HG02798 (cell line): Measurements from ENCODE around the gene CRYBG1.
"Not testable (repeated sequence)": the region's sequence is repeated elsewhere in the genome, so short reads cannot be mapped to it uniquely, and the experiment has no call there.

Source experiments
- ATAC-seq: cut with Tn5 transposase; IDR thresholded peaks from one replicate; pipeline ENCODE4 v1.9.1; 2021; ENCODE audit warnings: mild to moderate bottlenecking; ENCODE audit not compliant: unreplicated experiment, poor library complexity

The CRYBG1 gene

DNA sequence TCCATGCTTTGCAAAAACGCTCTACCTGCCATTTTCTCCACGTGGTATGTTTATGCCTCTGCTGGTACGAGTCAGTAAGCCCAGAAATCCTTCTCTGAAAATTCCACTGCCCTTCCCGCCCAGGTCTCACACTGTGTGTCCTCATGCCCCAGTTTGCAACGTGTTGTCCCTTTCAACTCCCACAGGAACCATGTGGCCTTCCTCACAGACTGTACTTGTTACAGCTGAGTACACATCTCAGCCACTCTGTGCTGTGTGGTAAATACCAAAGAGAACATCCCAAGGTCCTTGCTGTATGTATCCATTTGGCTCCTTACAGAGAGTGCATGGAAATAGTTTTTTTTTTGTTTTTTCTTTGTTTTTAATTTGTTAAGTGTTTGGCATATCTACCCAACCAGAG lies 211.9 kb downstream of the CRYBG1 start:
- ATAC-seq: no peak

DNA sequence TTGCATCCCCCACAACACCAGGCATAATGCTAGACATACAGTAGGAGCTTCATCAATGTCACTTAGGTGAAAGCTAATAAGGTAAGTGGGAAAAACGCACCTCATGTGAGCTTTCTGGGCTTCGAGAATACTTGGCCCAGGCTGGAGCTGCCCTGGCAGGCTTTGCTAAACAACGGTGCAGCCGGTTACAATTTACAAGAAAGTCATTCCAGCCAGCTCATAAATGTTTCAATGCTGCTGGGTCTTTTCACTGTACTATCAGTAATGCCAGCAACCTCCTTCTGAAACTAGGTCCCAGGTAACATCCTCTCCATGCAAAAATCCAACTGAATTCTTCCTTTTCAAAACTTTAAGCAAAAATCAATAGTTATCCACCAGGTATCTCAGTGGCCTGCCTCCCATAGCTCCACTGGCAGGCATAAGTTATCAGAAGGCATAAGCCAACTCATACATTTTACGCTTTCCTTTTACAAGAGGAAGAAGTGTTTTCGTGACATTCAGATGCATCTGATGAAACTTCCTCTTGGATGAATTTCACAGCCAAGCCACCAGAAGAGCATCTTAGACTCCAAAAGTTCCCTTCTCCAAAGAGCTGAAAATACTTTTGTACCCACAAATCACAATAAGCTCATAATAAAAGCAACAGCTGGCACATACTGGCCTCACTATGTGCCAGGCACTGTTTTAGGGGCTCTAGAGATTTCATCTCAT lies 212.5 kb downstream of the CRYBG1 start:
- ATAC-seq: no peak

DNA sequence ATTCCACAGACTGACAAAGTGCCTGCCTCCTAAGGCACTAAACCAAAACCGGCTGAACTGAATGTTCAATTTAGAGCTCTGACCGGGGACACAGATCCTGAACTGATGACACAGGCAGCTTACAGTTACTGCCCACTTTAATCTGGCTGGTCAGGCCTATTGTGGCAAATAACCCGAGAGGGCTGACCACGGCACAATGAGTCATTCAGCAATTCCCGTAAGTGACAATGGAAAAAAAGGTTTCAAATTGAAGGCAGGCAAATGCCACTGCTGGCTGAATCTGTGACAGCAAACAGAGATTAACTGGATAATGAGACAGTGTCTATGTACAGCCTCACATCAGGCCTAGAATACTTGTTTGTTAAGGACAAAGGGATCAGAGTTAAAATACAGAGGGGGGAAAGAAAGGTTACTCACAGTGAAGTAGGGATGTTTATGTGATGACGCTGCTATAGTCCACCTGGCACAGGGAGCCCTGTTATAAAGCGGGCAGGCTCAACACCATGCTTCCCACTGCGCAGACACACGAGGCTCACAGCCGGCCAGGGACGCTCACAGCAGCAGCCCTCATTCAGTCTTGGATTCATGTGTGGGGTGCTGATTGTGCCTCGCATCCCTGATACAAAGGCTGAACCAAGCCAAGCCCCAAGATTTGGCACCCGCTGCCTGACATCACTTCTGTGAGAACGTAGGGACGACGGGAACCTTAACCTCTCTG lies 214.4 kb downstream of the CRYBG1 start:
- no peak for ATAC-seq

DNA sequence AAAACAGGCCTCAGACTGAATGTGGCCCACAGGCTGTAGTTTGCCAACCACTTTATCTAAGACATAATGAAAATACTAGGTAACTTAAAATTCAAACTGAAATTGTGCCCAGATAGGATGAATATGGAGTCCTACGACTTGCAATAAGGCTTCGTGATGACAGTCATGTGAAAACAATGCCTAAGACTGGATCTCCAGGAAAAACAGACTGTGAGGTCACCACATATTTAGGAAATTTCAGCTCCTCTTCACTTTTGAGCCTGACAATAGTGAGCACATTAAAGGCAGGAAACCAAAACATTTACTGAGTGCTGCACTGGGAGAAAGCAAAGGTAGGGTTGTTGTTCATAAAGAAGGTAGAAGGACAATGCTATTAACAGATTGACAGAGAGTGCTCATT lies 218.8 kb downstream of the CRYBG1 start:
- ATAC-seq: no peak

DNA sequence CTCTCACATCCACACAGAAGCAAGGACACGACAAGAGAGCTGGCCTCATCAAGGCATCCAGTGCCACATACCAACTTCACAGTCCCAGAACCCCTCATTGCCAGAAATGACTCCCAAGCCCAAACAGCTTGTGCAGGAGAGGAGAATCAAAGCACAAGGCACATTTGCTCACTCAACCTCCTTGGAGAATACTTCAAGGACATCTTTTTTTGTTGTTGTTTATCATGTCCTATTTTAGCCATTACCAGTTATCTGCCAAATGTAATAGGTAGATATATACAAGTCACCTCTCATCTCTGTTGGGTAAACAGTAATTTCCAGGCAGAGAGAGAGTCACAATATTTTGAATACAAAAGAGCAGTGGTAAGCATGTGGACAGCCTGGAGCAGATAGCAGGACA lies 221.0 kb downstream of the CRYBG1 start:
- no peak for ATAC-seq

DNA sequence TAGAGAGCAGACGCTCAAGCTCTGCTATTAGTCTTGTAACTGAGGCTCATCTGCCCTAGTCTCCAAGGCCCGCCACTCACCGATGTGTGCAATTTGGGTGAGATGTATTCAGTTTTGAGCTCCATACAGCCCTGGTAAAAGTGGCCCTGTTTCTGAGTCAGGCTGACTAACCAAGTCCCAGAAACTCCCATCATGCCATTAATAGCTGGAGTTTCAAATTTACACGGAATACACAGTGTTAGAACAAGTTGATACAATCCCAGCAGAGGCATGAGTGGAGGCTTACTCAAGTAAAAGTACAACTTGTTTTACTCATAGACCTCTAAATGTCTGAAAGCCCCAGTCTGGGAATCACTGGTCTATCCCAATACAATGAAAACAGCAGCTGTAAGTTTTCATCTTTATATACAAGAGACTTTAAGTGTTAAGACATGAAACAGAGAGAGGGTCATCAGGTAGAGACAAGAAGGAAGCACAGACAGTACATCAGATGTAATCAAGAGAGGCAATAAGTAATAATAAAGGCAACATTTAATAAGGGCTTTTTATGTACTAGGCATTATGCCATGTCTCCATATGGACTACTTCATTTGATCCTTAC lies 226.4 kb downstream of the CRYBG1 start:
- no peak for ATAC-seq

DNA sequence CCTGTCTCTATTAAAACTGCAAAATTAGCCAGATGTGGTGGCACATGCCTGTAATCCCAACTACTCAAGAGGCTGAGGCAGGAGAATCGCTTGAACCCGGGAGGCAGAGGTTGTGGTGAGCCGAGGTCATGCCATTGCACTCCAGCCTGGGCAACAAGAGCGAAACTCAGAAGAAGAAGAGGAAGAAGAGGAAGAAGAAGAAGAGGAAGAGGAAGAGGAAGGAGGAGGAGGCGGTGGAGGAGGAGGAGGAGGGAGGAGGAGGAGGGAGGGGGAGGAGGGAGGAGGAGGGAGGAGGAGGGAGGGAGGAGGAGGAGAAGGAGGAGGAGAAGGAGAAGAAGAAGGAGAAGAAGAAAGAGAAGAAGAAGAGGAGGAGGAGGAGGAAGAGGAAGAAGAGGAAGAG lies 228.4 kb downstream of the CRYBG1 start:
- ATAC-seq: not testable (repeated sequence)

DNA sequence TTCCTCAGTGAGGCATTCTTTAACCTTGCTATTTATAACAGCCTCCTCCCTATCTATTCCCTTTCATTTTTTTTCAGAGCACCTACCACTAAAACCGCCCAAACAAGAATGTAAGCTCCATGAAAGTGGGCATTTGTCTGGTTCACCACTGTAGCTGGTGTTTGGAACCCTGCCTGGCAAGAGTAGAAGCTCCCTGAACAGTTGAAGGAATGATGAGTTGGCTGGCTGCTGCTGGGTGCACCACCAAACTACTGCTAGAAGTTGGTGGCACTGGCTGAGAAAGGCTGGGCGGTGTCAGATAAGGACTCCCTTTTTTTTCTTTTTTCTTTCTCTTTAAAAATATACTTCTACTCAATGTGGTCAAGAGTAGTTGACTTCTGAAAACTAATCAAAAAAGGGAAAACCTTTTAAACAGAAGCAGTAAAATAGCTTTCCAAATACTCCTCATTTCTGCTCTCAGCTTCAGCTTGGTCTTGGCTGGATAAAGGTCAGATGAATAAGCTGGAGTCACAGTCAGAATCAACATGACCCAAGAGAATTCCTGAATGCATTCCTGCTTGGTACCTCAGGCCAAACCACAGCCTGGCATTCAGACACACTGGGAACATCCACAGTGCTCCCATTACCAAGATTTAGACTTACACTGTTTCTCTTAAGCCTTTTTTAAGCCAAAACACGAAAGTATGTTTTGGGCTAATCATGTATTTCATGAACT lies 230.8 kb downstream of the CRYBG1 start:
- no peak for ATAC-seq

DNA sequence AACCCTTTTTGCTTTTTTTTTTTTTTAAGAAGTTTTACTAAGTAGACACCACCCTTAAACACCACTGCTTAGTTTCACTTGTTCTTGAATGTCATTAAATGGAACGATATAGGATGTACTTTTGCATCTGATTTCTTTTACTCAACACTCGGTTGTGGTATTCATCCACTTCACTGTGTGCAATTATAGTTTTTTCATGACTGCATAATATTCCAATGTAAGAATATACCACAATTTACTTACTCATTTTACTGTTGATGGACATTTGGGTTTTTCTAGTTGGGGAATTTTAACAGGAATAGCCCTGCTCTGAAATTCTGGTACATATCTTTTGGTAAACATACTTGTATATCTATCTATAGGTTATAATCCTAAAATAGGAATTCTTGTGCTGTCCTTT lies 238.9 kb downstream of the CRYBG1 start:
- ATAC-seq: no peak

DNA sequence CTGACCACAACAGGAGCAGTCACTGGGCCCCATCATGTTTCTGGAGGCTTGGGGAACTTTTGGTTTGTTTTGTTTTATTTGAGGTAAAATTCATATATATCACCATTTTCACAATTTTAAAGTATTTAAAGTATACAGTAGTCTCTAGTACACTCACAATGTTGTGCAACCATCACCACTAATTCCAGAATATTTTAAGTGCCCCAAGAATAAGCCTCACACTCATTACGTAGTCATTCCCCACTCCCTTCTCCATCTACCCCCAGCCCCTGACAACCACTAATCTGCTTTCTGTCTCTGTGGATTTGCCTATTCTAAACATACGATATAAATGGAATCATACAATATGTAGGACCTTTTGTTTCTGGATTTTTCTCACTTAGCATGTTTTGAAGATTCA lies 239.8 kb downstream of the CRYBG1 start:
- ATAC-seq: no peak

DNA sequence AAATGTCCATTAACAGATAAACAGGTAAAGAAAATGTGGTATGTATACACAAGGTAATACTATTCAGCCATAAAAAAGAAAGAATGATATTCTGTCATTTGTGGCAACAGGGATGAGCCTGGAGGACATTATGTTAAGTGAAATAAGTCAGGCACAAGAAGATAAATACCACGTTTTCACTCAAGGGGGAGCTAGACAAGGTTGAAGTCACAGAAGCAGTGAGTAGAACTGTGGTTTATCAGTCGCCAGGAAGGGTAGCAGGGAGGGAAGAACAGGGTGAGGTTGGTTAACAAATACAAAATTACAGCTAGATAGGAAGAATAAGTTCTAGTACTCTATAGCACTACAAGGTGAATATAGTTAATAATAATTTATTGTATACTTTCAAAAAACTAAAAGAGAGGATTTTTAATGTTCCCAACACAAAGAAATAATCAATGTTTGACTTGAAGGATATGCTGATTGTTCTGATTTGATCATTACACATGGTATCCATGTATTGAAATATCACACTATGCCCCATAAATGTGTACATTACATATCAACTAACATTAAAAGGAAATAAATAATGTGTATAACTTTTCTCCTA lies 247.7 kb downstream of the CRYBG1 start:
- ATAC-seq: peak; percentile 85

DNA sequence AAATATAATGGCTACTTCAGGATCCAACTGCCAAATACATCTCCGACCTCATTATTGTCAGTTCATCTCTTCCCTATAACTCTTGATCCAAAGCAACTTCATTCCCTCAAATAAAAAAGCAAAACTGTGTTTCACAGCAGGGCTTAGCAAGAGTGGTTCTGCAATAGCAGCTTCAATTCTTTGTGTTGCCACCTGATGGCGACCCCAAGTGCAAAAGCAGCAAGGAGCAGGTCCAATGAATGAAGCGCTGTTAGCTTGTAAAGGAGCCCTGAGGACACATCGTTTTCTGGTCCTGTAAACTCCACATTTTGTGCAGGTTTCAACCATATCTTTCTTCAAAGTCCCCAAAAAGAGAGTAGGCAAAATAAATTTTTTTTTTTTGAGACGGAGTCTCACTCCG lies 249.2 kb downstream of the CRYBG1 start:
- ATAC-seq: no peak

DNA sequence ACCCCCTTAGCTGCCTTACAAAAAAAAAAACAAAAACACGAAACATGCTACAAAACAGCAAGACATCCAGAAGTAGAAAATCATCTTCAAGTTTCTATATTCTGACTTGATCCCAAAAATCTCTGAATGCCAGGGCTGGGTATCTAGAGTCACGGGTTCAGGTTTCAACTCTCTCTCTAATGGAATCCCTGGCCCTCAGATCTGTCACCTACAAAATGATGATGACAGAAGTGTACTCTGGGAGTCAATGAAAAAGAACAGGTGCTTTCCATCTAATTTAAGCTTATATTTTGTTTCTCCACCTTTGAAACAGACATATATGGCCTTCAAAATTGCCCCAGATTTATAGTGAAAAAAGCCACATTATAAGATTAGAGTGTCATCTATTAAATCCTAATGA lies 250.5 kb downstream of the CRYBG1 start:
- ATAC-seq: no peak

DNA sequence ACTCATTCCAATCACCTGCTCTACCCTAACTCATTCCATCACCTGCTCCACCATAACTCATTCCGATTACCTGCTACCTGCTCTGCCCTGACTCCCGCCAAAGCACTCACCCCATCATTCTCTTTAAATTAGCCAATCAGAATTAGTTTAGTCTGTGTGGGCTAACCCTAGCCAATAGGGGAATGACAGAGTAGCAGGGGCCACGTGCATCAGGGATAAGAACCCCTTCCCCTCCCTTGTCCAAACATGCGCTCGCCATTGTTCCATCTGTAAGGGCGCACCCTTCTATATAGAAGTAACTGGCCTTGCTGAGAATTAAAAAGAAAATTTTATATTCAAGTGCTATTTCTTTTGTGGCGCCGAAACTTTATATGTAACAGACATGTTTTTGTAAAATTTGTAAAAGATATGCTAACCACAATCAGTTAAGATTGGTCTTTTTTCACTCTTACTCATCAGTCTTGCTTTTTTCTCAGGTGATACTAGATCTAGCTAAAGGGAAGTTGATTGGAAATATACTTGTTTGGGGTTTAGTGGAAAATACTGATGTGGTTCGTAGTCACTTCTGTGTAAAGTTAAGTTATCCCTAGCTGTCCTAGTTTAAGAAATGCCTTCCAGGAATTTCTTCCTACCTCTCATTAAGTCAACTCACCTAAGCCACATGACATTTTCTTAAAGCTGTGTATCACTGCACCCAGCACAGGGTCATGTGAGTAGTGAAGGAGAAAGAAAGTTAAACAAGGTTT lies 252.3 kb downstream of the CRYBG1 start:
- no peak for ATAC-seq

DNA sequence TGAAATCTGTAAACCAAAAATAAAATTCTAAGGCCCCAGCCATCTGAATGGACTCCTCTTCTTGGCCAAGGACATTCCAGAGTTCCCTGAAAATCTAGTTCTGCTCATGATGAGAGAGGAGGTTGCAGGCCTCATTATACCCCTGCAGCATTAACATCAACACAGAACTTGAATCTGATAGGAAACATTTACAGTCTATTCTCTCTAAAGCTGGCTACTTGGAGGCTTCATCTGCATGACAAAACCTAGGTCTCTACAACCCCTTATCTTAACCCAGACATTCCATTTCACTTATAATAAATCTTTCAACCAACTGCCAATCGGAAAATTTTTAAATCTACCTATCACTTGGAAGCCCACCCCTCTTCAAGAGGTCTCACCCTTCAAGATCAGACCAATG lies 253.1 kb downstream of the CRYBG1 start:
- ATAC-seq: no peak

DNA sequence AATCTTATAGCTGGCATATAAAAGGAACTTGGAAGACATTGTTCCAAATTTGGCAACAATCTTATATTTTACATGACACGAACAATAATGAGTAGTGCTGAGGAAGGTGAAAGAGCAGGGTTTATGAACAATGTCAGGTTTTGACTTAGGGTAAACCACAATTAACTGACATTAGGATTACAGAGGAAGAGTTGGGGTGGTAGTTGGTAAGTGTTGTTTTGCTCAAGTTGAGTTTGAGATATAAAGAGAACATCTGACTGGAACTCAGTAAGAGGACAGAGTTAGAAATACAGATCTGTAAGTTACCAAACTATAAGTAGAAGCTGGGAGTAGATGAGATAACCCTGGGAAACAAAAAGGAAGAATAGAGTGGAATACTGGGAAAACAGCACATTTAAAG lies 253.6 kb downstream of the CRYBG1 start:
- ATAC-seq: no peak

DNA sequence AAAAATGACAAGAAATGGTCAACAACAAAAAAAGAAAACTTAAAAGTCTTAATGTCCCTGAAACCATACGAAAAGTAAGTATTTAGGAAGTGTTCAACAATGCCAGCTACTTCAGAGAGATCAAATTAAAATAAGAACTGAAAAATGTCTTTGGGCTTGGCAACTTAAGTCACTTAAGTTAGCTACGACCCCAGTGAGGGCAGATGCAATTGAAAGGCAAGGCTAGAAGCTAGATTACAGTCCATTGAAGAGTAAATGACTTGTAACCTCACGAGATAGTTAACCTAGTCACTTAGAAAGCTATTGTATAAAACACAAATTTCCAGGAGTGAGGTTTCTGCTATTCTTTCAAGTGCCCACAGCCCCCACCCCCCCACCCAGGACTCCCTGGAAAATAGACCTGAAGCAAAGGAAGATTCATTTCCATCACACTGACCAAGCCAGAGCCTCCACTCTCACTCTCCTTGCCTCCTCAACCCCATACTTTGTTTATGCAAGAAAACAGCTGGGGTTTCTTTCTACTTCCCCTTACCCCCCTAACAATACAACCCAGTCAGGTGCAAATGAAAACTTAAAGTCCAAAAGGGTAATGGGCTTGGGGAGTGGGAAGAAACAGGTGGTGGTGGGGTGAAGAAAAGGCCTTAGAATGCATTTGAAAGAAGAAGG lies 254.2 kb downstream of the CRYBG1 start:
- no peak for ATAC-seq

DNA sequence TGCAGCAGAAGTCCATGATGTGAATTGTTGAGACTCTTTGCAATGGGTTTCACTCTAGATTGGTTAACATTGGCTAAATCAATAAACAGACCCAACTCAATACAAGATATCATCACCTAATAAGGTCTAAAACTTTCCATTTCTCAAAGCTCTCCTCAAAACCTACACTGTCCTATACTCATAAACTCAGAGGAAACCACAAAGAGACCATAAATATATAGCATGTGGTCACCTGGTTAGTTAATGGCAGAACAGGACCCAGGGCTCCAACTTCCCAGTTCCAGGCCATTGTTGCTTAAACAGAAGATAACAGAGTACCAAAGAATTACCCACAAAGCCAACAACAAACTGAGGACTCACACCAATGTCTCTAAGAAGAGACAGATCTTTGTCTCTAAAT lies 256.8 kb downstream of the CRYBG1 start:
- ATAC-seq: no peak

DNA sequence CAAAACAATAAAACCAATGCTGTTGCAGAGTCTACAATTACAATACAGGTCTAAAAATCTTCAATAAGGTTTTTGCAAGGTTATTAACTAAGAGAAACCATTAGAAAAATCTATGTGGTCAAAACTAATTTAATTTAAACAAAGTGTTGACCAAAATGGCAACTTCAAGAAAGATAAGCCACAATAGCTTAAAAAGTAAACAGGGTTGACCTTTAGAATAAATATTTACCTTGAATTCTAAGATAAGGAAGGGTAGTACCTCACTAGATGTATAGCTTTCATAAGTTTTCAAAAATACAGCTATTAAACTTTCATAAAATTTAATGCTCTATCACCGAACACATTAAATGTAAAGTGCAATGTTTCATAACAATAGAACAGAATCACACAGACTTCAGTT lies 257.3 kb downstream of the CRYBG1 start:
- ATAC-seq: no peak

DNA sequence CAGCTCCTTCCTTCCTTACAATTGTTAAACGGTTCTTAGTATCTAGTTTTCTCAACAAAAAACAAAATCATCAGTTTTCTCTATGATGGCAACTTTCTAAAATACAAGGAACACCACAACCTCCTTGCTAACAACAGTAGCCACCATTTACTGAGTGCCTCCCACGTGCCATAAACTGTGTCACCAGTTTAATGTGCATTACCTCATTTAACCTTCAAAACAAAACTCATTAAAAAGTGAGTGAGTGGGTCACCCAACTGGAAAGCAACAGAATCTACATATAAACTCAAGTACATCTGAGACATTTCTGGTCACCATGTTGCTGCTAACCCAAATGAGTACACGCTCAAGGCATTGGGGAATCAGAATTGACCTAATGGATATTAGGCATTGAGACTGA lies 257.8 kb downstream of the CRYBG1 start:
- ATAC-seq: no peak
